Sigmoid colon (tissue), 7 donors: Measurements from ENCODE around the gene USP49. TPM values are rescaled to one million over a fixed set of nuclear protein-coding genes. Genes with fewer than 3 reads are reported as not detected.

Source experiments
- DNase-seq: peaks from one replicate; pipeline ENCODE4 v3.0.0-alpha.2; 2019
- H3K27ac ChIP-seq, 4 donors: fragments of 200-600 bp; sonication (generic); one replicate each; pipeline ENCODE4 v1.5.1; 2016 to 2019; ENCODE audit warnings: mild to moderate bottlenecking in 1 of 4
- H3K27me3 ChIP-seq, 3 donors: fragments of 200-600 bp; sonication (generic); one replicate each; pipeline ENCODE4 v1.5.1; 2019; ENCODE audit warnings: mild to moderate bottlenecking in 1 of 3
- H3K36me3 ChIP-seq, 4 donors: fragments of 200-600 bp; sonication (generic); one replicate each; pipeline ENCODE4 v1.5.1; 2016 to 2019
- H3K4me1 ChIP-seq, 4 donors: fragments of 200-600 bp; sonication (generic); one replicate each; pipeline ENCODE4 v1.5.1; 2017 to 2019
- H3K4me3 ChIP-seq, 4 donors: fragments of 200-600 bp; sonication (generic); one replicate each; pipeline ENCODE4 v1.5.1; 2017 to 2019; ENCODE audit warnings: mild to moderate bottlenecking in 2 of 4, moderate library complexity in 1 of 4
- H3K9me3 ChIP-seq, 4 donors: fragments of 200-600 bp in 3 of 4; sonication (generic) in 3 of 4; one replicate each; pipeline versions ENCODE4 v1.5.1 to v1.6.1; 2013 to 2019
- CTCF ChIP-seq, 4 experiments: fragments of 450-650 bp in 3 of 4; fragments of 200-600 bp in 1 of 4; IDR thresholded peaks; one replicate each; pipeline ENCODE4 v1.5.1; 2016 to 2019; ENCODE audit warnings: antibody characterized with exemption in 4 of 4, mild to moderate bottlenecking in 3 of 4, moderate library complexity in 2 of 4
- EP300 ChIP-seq, 4 donors: sonication (generic); formaldehyde crosslinking; IDR thresholded peaks; one replicate each; pipeline ENCODE4 v1.6.1; 2017; ENCODE audit warnings: antibody characterized with exemption in 4 of 4
- POLR2A ChIP-seq, 2 donors: fragments of 450-650 bp; IDR thresholded peaks; one replicate each; pipeline ENCODE4 v1.6.1; 2016; ENCODE audit warnings: antibody characterized with exemption in 2 of 2, mild to moderate bottlenecking in 2 of 2, moderate library complexity in 2 of 2
- POLR2AphosphoS5 ChIP-seq, 4 donors: sonication (generic); formaldehyde crosslinking; IDR thresholded peaks; one replicate each; pipeline ENCODE4 v1.6.1; 2017; ENCODE audit warnings: antibody characterized with exemption in 4 of 4
- WGBS, 2 donors: extraction: QIAGEN DNeasy Blood & Tissue Kit; methylation state at CpG; one replicate each; pipeline ENCODE4 v1.1.7; 2013; 5-methylcytosine and 5-hydroxymethylcytosine counted together
- intact Hi-C: fragments of 100-400 bp; cut with DNase I; formaldehyde crosslinking; loops from one replicate; pipeline ENCODE4 v1.15.1; 2023
- polyA plus RNA-seq, 3 donors: library from polyadenylated mRNA; stranded (reverse); fragments of 200-250 nt; gene quantifications; one replicate each; pipeline ENCODE4 v1.2.3, GENCODE V29; 2013
- total RNA-seq, 4 donors: library from RNA; depleted of rRNA; stranded (reverse); fragments of >200 nt; gene quantifications; one replicate each; pipeline ENCODE4 v1.1.0, GENCODE V29; 2016
- donor health status: healthy with polysubstance abuse.
- donor health status: Bipolar disorder and iron deficiency.
- donor health status: healthy.

The USP49 gene
- total and polyA plus RNA-seq, 7 donors, result 0.23 to 10.0 (median 2.1) TPM

GRCh38 chr6:41878961-41879405 is 16.2 kb downstream of the USP49 start:
- Histone ChIP-seq H3K27me3 (no peaks in the 10 kb centered on the region), H3K36me3 (no peaks in the 10 kb centered on the region), H3K9me3 (no peaks in the 10 kb centered on the region), H3K4me3 (no peak overlapping the region), H3K27ac (no peak overlapping the region), H3K4me1 (no peaks in the 10 kb centered on the region)
- 67 to 80% methylated on average over 5 of the region's 5 CpGs for WGBS, 2 donors
- intact Hi-C loops, result no loop called here
- no peak for DNase-seq
- TF ChIP-seq EP300 (IDR thresholded peaks at IDR 0.05), result no peak
- TF ChIP-seq CTCF (IDR thresholded peaks at IDR 0.05), result no peak
- no peak for TF ChIP-seq POLR2AphosphoS5 (IDR thresholded peaks at IDR 0.05)
- no peak for TF ChIP-seq POLR2A (IDR thresholded peaks at IDR 0.05)

GRCh38 chr6:41878246-41878645 is 16.9 kb downstream of the USP49 start:
- TF ChIP-seq EP300 (IDR thresholded peaks at IDR 0.05) (no peak), CTCF (IDR thresholded peaks at IDR 0.05) (no peak), POLR2A (IDR thresholded peaks at IDR 0.05) (no peak)
- intact Hi-C loops, result no loop called here
- Histone ChIP-seq H3K9me3 (no peaks in the 10 kb centered on the region), H3K36me3 (no peaks in the 10 kb centered on the region), H3K4me3 (no peak overlapping the region), H3K27me3 (no peaks in the 10 kb centered on the region), H3K27ac (no peak overlapping the region), H3K4me1 (no peaks in the 10 kb centered on the region)
- no peak for DNase-seq
- 95 to 96% methylated on average over 2 of the region's 2 CpGs for WGBS, 2 donors

- no peak for TF ChIP-seq CTCF (IDR thresholded peaks at IDR 0.05)
- no peak for TF ChIP-seq EP300 (IDR thresholded peaks at IDR 0.05)
- TF ChIP-seq POLR2AphosphoS5 (IDR thresholded peaks at IDR 0.05), result no peak
- no peak for TF ChIP-seq POLR2A (IDR thresholded peaks at IDR 0.05)
- H3K36me3 ChIP-seq, result no peaks in the 10 kb centered on the region
- no peaks in the 10 kb centered on the region for H3K27me3 ChIP-seq
- H3K27ac ChIP-seq, result no peak overlapping the region
- H3K4me3 ChIP-seq, result no peak overlapping the region
- no peaks in the 10 kb centered on the region for H3K4me1 ChIP-seq
- intact Hi-C loops, result no loop called here
- no peaks in the 10 kb centered on the region for H3K9me3 ChIP-seq
- WGBS, 2 donors, result 96 to 97% methylated on average over 2 of the region's 2 CpGs
- DNase-seq, result no peak
Measured at GRCh38 chr6:41877051-41877680, 18.0 kb downstream of the USP49 start.

- H3K4me1 ChIP-seq, result no peaks in the 10 kb centered on the region
- no peaks in the 10 kb centered on the region for H3K27me3 ChIP-seq
- no peak overlapping the region for H3K27ac ChIP-seq
- H3K9me3 ChIP-seq, result no peaks in the 10 kb centered on the region
- 91 to 93% methylated on average over 1 of the region's 1 CpG for WGBS, 2 donors
- intact Hi-C loops, result no loop called here
- TF ChIP-seq POLR2AphosphoS5 (IDR thresholded peaks at IDR 0.05) (no peak), POLR2A (IDR thresholded peaks at IDR 0.05) (no peak), CTCF (IDR thresholded peaks at IDR 0.05) (no peak), EP300 (IDR thresholded peaks at IDR 0.05) (no peak)
- no peak for DNase-seq
- H3K4me3 ChIP-seq, result no peak overlapping the region
- no peaks in the 10 kb centered on the region for H3K36me3 ChIP-seq
Measured at GRCh38 chr6:41874741-41875140, 20.4 kb downstream of the USP49 start.

GRCh38 chr6:41872147-41872546 is 23.0 kb downstream of the USP49 start:
- Histone ChIP-seq H3K27me3 (no peaks in the 10 kb centered on the region), H3K9me3 (no peaks in the 10 kb centered on the region), H3K4me3 (no peak overlapping the region), H3K36me3 (no peaks in the 10 kb centered on the region), H3K4me1 (no peaks in the 10 kb centered on the region), H3K27ac (no peak overlapping the region)
- TF ChIP-seq POLR2A (IDR thresholded peaks at IDR 0.05), result no peak
- TF ChIP-seq POLR2AphosphoS5 (IDR thresholded peaks at IDR 0.05), result no peak
- no peak for TF ChIP-seq CTCF (IDR thresholded peaks at IDR 0.05)
- no peak for TF ChIP-seq EP300 (IDR thresholded peaks at IDR 0.05)
- intact Hi-C loops, result no loop called here
- 93 to 96% methylated on average over 13 of the region's 13 CpGs for WGBS, 2 donors
- DNase-seq, result no peak
